Hepatic stellate cell (primary cell): ENCODE results near the gene NUTM2D.
"Not testable (repeated sequence)": the region's sequence is repeated elsewhere in the genome, so short reads cannot be mapped to it uniquely, and the experiment has no call there.

ENCODE experiments used
- DNase-seq: peaks from one replicate; pipeline ENCODE4 v3.0.0; 2011; ENCODE audit warnings: low spot score

NUTM2D gene

GRCh38 chr10:87357444-87357843, at the start of gene NUTM2D:
Gene NUTM2D (plus strand): TSS chr10:87357744. CDS start chr10:87358266, 522 bp downstream.
- not testable (repeated sequence) for DNase-seq

- DNase-seq = not testable (repeated sequence)
These were observed 48.8 kb upstream of the NUTM2D start for GRCh38 chr10:87308702-87309101.

- DNase-seq = not testable (repeated sequence)
These were observed 47.9 kb upstream of the NUTM2D start for GRCh38 chr10:87309657-87310056.

- not testable (repeated sequence) for DNase-seq
These were observed 46.0 kb upstream of the NUTM2D start for GRCh38 chr10:87311521-87311920.

GRCh38 chr10:87313649-87314359, 43.7 kb upstream of the NUTM2D start:
- DNase-seq = not testable (repeated sequence)

- not testable (repeated sequence) for DNase-seq
These were observed 43.1 kb upstream of the NUTM2D start for GRCh38 chr10:87314360-87314973.

GRCh38 chr10:87321505-87321904, 36.0 kb upstream of the NUTM2D start:
- DNase-seq = not testable (repeated sequence)

- DNase-seq = not testable (repeated sequence)
These were observed 33.0 kb upstream of the NUTM2D start for GRCh38 chr10:87324559-87324958.

GRCh38 chr10:87327958-87328357, 29.6 kb upstream of the NUTM2D start:
- DNase-seq = not testable (repeated sequence)

- DNase-seq = not testable (repeated sequence)
These were observed 28.4 kb upstream of the NUTM2D start for GRCh38 chr10:87329131-87329530.

- DNase-seq = not testable (repeated sequence)
These were observed 24.9 kb upstream of the NUTM2D start for GRCh38 chr10:87332687-87333086.

- DNase-seq = not testable (repeated sequence)
These were observed 17.1 kb upstream of the NUTM2D start for GRCh38 chr10:87340411-87340810.

- not testable (repeated sequence) for DNase-seq
These were observed 15.9 kb upstream of the NUTM2D start for GRCh38 chr10:87341546-87342142.

GRCh38 chr10:87342249-87342710, 15.3 kb upstream of the NUTM2D start:
- peak; percentile 68 for DNase-seq

- DNase-seq = not testable (repeated sequence)
These were observed 14.8 kb upstream of the NUTM2D start for GRCh38 chr10:87342711-87343258.

GRCh38 chr10:87345743-87346142, 11.8 kb upstream of the NUTM2D start:
- not testable (repeated sequence) for DNase-seq

GRCh38 chr10:87350161-87350560, 7.4 kb upstream of the NUTM2D start:
- DNase-seq = not testable (repeated sequence)

GRCh38 chr10:87352825-87353224, 4.7 kb upstream of the NUTM2D start:
- DNase-seq = not testable (repeated sequence)

- not testable (repeated sequence) for DNase-seq
These were observed 2.4 kb upstream of the NUTM2D start for GRCh38 chr10:87355110-87355509.

- not testable (repeated sequence) for DNase-seq
These were observed 615 bp downstream of the NUTM2D start for GRCh38 chr10:87358159-87358558.

GRCh38 chr10:87369514-87370112, 12.1 kb downstream of the NUTM2D start:
- not testable (repeated sequence) for DNase-seq

GRCh38 chr10:87374091-87374490, 16.5 kb downstream of the NUTM2D start:
- DNase-seq = peak; percentile 15
